Measurements from ENCODE around the gene PSMD1. TPM values are rescaled to one million over a fixed set of nuclear protein-coding genes. Genes with fewer than 3 reads are reported as not detected.

PSMD1 gene
- polyA plus RNA-seq, 1 donor (not counting 4 experiments of a cell fraction or from before 2014, with no cell fraction given): 262 TPM

- DNase-seq (ENCODE audit: low read depth, low spot score) (no peak), FAIRE-seq (no peak)
- no peaks in the 10 kb centered on the region for H4K20me1 ChIP-seq (ENCODE audit: control insufficient read depth, extremely low read depth, insufficient read depth, low read length)
- no peaks in the 10 kb centered on the region for H3K27me3 ChIP-seq (ENCODE audit: control insufficient read depth, extremely low read depth, insufficient read depth, low read length)
- H3K4me3 ChIP-seq (ENCODE audit: control insufficient read depth in 2 of 3, extremely low read depth in 1 of 3, insufficient read depth in 2 of 3, low read depth in 1 of 3, low read length in 3 of 3): no peak overlapping the region
- no peak overlapping the region for H2AFZ ChIP-seq (ENCODE audit: control insufficient read depth, low read length)
- dilution Hi-C loops (cut with MboI; ENCODE audit: extremely low pct_ligation_motif_present, low sequenced_read_pairs): no loop called here
- H3K79me2 ChIP-seq (ENCODE audit: control insufficient read depth, insufficient read depth, low read length): no peaks in the 10 kb centered on the region
- H3K36me3 ChIP-seq (ENCODE audit: control insufficient read depth in 2 of 2, extremely low read depth in 1 of 2, insufficient read depth in 2 of 2, low read length in 2 of 2): peaks cover 5 to 15% of the 10 kb centered on the region in 2 experiments
- H3K9me3 ChIP-seq (ENCODE audit: control insufficient read depth, low read depth, low read length): no peaks in the 10 kb centered on the region
- TF ChIP-seq EZH2 (IDR thresholded peaks at IDR 0.05; ENCODE audit: low read length) (no peak), CTCF (optimal IDR thresholded peaks at IDR 0.05 in 1 of 3, IDR thresholded peaks at IDR 0.05 in 1 of 3, conservative IDR thresholded peaks at IDR 0.05 in 1 of 3; ENCODE audit: extremely low read depth in 1 of 3, insufficient read depth in 2 of 3, low read length in 3 of 3) (no peak)
- no peak overlapping the region for H3K9ac ChIP-seq (ENCODE audit: control insufficient read depth, extremely low read depth, insufficient read depth, low read length)
- H3K4me2 ChIP-seq (ENCODE audit: control insufficient read depth, extremely low read depth, insufficient read depth, low read depth, low read length): no peak overlapping the region
- no peak overlapping the region for H3K27ac ChIP-seq (ENCODE audit: control insufficient read depth, insufficient read depth, low read length)
- H3K4me1 ChIP-seq (ENCODE audit: control insufficient read depth, extremely low read depth, insufficient read depth, low read length): no peaks in the 10 kb centered on the region
- H3K9me1 ChIP-seq (ENCODE audit: control insufficient read depth, extremely low read depth, insufficient read depth, low read length): no peaks in the 10 kb centered on the region
Measured at GRCh38 chr2:231160701-231161100, 104.0 kb downstream of the PSMD1 start.

GRCh38 chr2:231161252-231161839 is 104.7 kb downstream of the PSMD1 start:
- no peaks in the 10 kb centered on the region for H3K4me1 ChIP-seq (ENCODE audit: control insufficient read depth, extremely low read depth, insufficient read depth, low read length)
- no peak overlapping the region for H3K4me3 ChIP-seq (ENCODE audit: control insufficient read depth in 2 of 3, extremely low read depth in 1 of 3, insufficient read depth in 2 of 3, low read depth in 1 of 3, low read length in 3 of 3)
- no peak overlapping the region for H2AFZ ChIP-seq (ENCODE audit: control insufficient read depth, low read length)
- no peaks in the 10 kb centered on the region for H3K27me3 ChIP-seq (ENCODE audit: control insufficient read depth, extremely low read depth, insufficient read depth, low read length)
- no peaks in the 10 kb centered on the region for H3K9me3 ChIP-seq (ENCODE audit: control insufficient read depth, low read depth, low read length)
- TF ChIP-seq CTCF (optimal IDR thresholded peaks at IDR 0.05 in 1 of 3, IDR thresholded peaks at IDR 0.05 in 1 of 3, conservative IDR thresholded peaks at IDR 0.05 in 1 of 3; ENCODE audit: extremely low read depth in 1 of 3, insufficient read depth in 2 of 3, low read length in 3 of 3): no peak
- no peak for TF ChIP-seq EZH2 (IDR thresholded peaks at IDR 0.05; ENCODE audit: low read length)
- no peak overlapping the region for H3K4me2 ChIP-seq (ENCODE audit: control insufficient read depth, extremely low read depth, insufficient read depth, low read depth, low read length)
- no peaks in the 10 kb centered on the region for H3K9me1 ChIP-seq (ENCODE audit: control insufficient read depth, extremely low read depth, insufficient read depth, low read length)
- no peaks in the 10 kb centered on the region for H4K20me1 ChIP-seq (ENCODE audit: control insufficient read depth, extremely low read depth, insufficient read depth, low read length)
- no peak overlapping the region for H3K27ac ChIP-seq (ENCODE audit: control insufficient read depth, insufficient read depth, low read length)
- no peak overlapping the region for H3K9ac ChIP-seq (ENCODE audit: control insufficient read depth, extremely low read depth, insufficient read depth, low read length)
- H3K79me2 ChIP-seq (ENCODE audit: control insufficient read depth, insufficient read depth, low read length): no peaks in the 10 kb centered on the region
- dilution Hi-C loops (cut with MboI; ENCODE audit: extremely low pct_ligation_motif_present, low sequenced_read_pairs): no loop called here
- DNase-seq (ENCODE audit: low read depth, low spot score): no peak
- H3K36me3 ChIP-seq (ENCODE audit: control insufficient read depth in 2 of 2, extremely low read depth in 1 of 2, insufficient read depth in 2 of 2, low read length in 2 of 2): peaks cover 8 to 19% of the 10 kb centered on the region in 2 experiments
- no peak for FAIRE-seq
